Activated T-helper 2 cell treated with anti-CD3 and anti-CD28 coated beads, Interferon-gamma antibody, Interleukin-2, Interleukin-4, amounts not matched to agents 10 μg/mL and 5 μg/mL and 100 μg/mL, durations not matched to agents 14 hours and 24 hours and 36 hours (primary cell): ENCODE results near the gene SRMS. TPM values are rescaled to one million over a fixed set of nuclear protein-coding genes. Genes with fewer than 3 reads are reported as not detected.

ENCODE experiments used
- DNase-seq: peaks from one replicate; pipeline ENCODE4 v3.0.0; 2021; ENCODE audit warnings: low spot score
- H3K27ac Mint-ChIP-seq: one replicate; pipeline ENCODE4 v1.8.0; 2021; ENCODE audit warnings: mixed read lengths
- H3K27me3 Mint-ChIP-seq: one replicate; pipeline ENCODE4 v1.8.0; 2021; ENCODE audit warnings: low read depth, mixed read lengths
- H3K36me3 Mint-ChIP-seq: one replicate; pipeline ENCODE4 v1.8.0; 2021; ENCODE audit warnings: low read depth, mixed read lengths
- H3K4me1 Mint-ChIP-seq: one replicate; pipeline ENCODE4 v1.8.0; 2021; ENCODE audit warnings: low read depth, mixed read lengths
- H3K4me3 Mint-ChIP-seq: one replicate; pipeline ENCODE4 v1.8.0; 2021; ENCODE audit warnings: low read depth, mild to moderate bottlenecking, moderate library complexity, mixed read lengths
- H3K9me3 Mint-ChIP-seq: one replicate; pipeline ENCODE4 v1.8.0; 2021; ENCODE audit warnings: mixed read lengths
- intact Hi-C: fragments of 100-400 bp; cut with micrococcal nuclease; formaldehyde crosslinking; loops from one replicate; pipeline ENCODE4 v1.15.1; 2023
- total RNA-seq: library from RNA; stranded (reverse); gene quantifications from 2 replicates; pipeline ENCODE4 v1.2.3, GENCODE V29; 2022

Gene SRMS
- total RNA-seq, 1 donor from 2014 or later = not detected

DNA sequence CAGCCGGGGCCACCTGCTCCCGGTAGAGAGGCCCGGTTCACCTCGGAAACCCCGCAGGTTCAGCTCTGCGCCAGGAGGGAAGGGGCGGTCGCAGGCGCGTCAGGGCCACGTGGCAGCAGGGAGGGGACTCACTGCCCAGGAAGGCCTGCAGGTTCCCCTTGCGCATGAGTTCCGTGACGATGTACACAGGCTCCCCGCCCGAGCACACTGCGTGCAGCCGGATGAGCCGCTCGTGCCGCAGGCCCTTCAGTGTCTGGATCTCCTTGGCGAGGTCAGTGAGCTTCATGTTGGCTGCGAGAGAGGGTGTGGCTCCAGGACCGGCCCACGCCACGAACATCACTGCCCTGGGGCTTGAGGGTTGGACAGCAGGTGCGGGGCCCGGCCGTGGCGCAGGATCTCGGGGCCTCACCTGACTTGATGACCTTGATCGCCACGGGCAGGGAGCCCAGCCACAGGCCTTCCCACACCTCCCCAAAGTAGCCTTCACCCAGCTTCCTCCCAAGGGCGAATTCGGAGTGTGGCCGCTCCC lies 5.5 kb downstream of the SRMS start:
- no peaks in the 10 kb centered on the region for H3K36me3 Mint-ChIP-seq
- H3K27me3 Mint-ChIP-seq = peaks cover 4% of the 10 kb centered on the region
- intact Hi-C loops = no loop called here
- peaks cover 2% of the 10 kb centered on the region for H3K4me1 Mint-ChIP-seq
- no peak overlapping the region for H3K27ac Mint-ChIP-seq
- no peaks in the 10 kb centered on the region for H3K9me3 Mint-ChIP-seq
- no peak overlapping the region for H3K4me3 Mint-ChIP-seq
- no peak for DNase-seq

- peaks cover 4% of the 10 kb centered on the region for H3K27me3 Mint-ChIP-seq
- no peak for DNase-seq
- no peaks in the 10 kb centered on the region for H3K9me3 Mint-ChIP-seq
- H3K36me3 Mint-ChIP-seq = no peaks in the 10 kb centered on the region
- H3K27ac Mint-ChIP-seq = no peak overlapping the region
- intact Hi-C loops = no loop called here
- peaks cover 5% of the 10 kb centered on the region for H3K4me1 Mint-ChIP-seq
- H3K4me3 Mint-ChIP-seq = no peak overlapping the region
These were observed 6.2 kb downstream of the SRMS start for GRCh38 chr20:63541371-63541770.

GRCh38 chr20:63540417-63541186 lies 6.9 kb downstream of the SRMS start:
- Mint-ChIP-seq H3K4me3 (no peak overlapping the region), H3K36me3 (no peaks in the 10 kb centered on the region), H3K4me1 (peaks cover 5% of the 10 kb centered on the region), H3K27me3 (peaks cover 4% of the 10 kb centered on the region), H3K27ac (no peak overlapping the region), H3K9me3 (no peaks in the 10 kb centered on the region)
- no peak for DNase-seq
- intact Hi-C loops = no loop called here

- intact Hi-C loops = loop anchor here (2.0 to 5.0 kb wide), 4 partner anchors 98 to 418 kb away; partner anchors contain the start of genes TPD52L2 and UCKL1
- Mint-ChIP-seq H3K36me3 (no peaks in the 10 kb centered on the region), H3K27me3 (peaks cover 2% of the 10 kb centered on the region), H3K4me1 (peaks cover 5% of the 10 kb centered on the region), H3K9me3 (no peaks in the 10 kb centered on the region), H3K27ac (no peak overlapping the region), H3K4me3 (no peak overlapping the region)
- no peak for DNase-seq
These were observed 7.8 kb downstream of the SRMS start for GRCh38 chr20:63539441-63540370.

DNA sequence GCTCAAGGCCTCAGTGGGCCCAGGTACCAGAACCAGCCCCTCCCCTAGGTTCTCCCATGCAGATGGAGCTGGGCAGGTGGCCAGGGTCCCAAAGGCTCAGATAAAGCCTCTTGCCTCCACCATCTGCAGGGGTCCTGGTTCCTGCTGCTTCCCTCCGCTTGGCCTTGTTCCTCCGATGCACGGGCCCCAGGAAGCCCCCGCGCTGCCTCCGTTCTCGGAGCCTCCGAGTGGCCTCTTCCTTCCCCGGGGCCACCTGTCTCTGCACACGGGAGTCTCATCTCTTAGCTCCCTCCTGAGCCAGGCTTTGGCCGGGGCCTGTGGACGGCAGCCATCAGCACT lies 8.5 kb downstream of the SRMS start:
- Mint-ChIP-seq H3K4me1 (peaks cover 5% of the 10 kb centered on the region), H3K27ac (no peak overlapping the region), H3K27me3 (peaks cover 2% of the 10 kb centered on the region), H3K4me3 (no peak overlapping the region), H3K36me3 (no peaks in the 10 kb centered on the region), H3K9me3 (no peaks in the 10 kb centered on the region)
- DNase-seq = no peak
- intact Hi-C loops = loop anchor here (2.0 to 5.0 kb wide), 4 partner anchors 98 to 418 kb away; partner anchors contain the start of genes TPD52L2 and UCKL1

GRCh38 chr20:63538204-63539091 lies 9.1 kb downstream of the SRMS start:
- DNase-seq = no peak
- Mint-ChIP-seq H3K36me3 (no peaks in the 10 kb centered on the region), H3K4me1 (peaks cover 5% of the 10 kb centered on the region), H3K27me3 (no peaks in the 10 kb centered on the region), H3K9me3 (no peaks in the 10 kb centered on the region), H3K4me3 (no peak overlapping the region), H3K27ac (peak overlapping the region; percentile 87)
- intact Hi-C loops = loop anchor here (1.0 to 5.0 kb wide), 5 partner anchors 99 to 436 kb away; partner anchors contain the start of genes TPD52L2 and UCKL1

DNA sequence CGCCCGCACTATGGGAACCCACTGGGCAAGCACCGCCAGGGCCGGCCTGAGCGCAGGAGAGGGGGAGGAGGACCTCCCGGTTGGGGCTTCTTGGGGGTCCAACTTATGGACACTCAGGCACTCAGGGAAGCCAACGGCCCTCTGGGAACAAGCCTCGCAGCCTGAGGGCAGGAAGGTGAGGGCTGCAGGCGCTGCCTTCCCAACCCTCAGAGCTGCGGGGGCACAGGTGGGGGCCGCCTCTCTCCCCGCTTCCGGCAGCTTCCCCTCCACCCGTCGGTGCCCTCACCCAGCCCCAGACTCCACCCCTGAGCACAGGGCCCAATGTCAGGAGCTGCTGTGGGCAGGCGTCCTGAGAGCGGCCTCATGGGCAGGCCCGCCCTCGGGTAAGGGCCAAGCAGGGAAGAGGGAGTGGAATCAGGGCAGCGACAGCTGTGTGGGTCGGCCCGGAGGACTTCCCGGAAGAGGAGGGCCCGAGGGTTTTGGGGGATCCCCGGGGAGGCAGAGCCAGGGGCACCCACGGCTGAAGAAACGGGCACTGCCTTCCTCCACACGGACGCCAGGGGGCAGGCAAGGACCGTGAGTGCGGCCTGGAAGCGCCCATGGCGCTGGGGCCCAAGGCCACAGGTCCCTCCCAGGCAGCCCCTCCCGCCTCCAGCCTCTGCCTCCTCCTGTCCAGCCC lies 9.9 kb downstream of the SRMS start:
- H3K36me3 Mint-ChIP-seq = no peaks in the 10 kb centered on the region
- H3K27me3 Mint-ChIP-seq = no peaks in the 10 kb centered on the region
- peak; percentile 94 for DNase-seq
- H3K4me1 Mint-ChIP-seq = peaks cover 5% of the 10 kb centered on the region
- intact Hi-C loops = loop anchor here (1.0 to 5.0 kb wide), 7 partner anchors 17 to 443 kb away; partner anchors contain the start of genes PPDPF, PRPF6, TPD52L2 and UCKL1
- no peaks in the 10 kb centered on the region for H3K9me3 Mint-ChIP-seq
- peak overlapping the region; percentile 69 for H3K4me3 Mint-ChIP-seq
- H3K27ac Mint-ChIP-seq = peak overlapping the region; percentile 87

DNA sequence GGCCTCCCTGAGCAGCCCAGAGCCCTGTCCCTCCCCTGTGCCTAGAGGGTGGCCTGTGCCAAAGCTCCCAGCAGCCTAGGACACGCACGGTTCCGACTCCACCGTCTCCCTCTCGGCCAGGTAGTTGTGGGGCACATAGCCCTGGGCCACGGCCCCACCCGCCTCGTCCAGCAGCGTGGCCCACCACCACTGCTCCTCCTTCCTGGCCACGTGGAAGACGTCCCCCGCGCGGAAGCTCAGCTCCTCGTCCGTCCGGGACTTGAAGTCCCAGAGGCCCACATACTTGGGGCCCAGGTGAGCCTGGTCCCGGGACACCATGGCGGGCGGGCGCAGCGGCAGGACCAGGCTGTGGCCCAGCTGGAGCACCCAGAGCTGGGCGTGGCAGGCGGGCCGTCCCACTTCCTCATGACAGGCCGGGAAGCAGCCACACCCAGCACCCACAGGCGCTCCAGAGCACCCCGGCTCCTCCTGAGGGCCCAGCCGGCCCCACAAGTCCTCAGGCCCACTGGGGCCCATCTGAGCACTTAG lies 10.5 kb downstream of the SRMS start, which contains the start of gene PTK6:
TSS of gene PTK6 (minus strand) at position 380 of the 528 bp plus-strand sequence. CDS start at position 318, 62 bp downstream.
- H3K27me3 Mint-ChIP-seq = no peaks in the 10 kb centered on the region

GRCh38 chr20:63536241-63536977 lies 11.1 kb downstream of the SRMS start:
- H3K4me1 Mint-ChIP-seq = peaks cover 5% of the 10 kb centered on the region
- no peak overlapping the region for H3K4me3 Mint-ChIP-seq
- no peaks in the 10 kb centered on the region for H3K9me3 Mint-ChIP-seq
- no peak for DNase-seq
- H3K27me3 Mint-ChIP-seq = no peaks in the 10 kb centered on the region
- H3K27ac Mint-ChIP-seq = no peak overlapping the region
- no peaks in the 10 kb centered on the region for H3K36me3 Mint-ChIP-seq
- intact Hi-C loops = loop anchor here (2.0 to 5.0 kb wide), 3 partner anchors 101 to 444 kb away; partner anchors contain the start of genes PRPF6 and UCKL1

More for the DNA sequence above, 10.5 kb downstream of the SRMS start, which contains the start of gene PTK6:
- H3K27ac Mint-ChIP-seq = peak within 1 kb of the TSS; percentile 87
- peak; percentile 37 for DNase-seq
- no peaks in the 10 kb centered on the region for H3K9me3 Mint-ChIP-seq
- H3K4me3 Mint-ChIP-seq = peak within 1 kb of the TSS; percentile 69
- H3K4me1 Mint-ChIP-seq = peaks cover 5% of the 10 kb centered on the region
- no peaks in the 10 kb centered on the region for H3K36me3 Mint-ChIP-seq
- intact Hi-C loops = loop anchor here (1.0 to 5.0 kb wide), 4 partner anchors 17 to 444 kb away; partner anchors contain the start of genes PPDPF, PRPF6 and UCKL1

- Mint-ChIP-seq H3K27ac (no peak overlapping the region), H3K36me3 (no peaks in the 10 kb centered on the region), H3K9me3 (no peaks in the 10 kb centered on the region), H3K4me1 (peaks cover 5% of the 10 kb centered on the region), H3K27me3 (no peaks in the 10 kb centered on the region), H3K4me3 (no peak overlapping the region)
- DNase-seq = no peak
- intact Hi-C loops = loop anchor here (5.0 kb wide), 2 partner anchors 102 to 422 kb away; partner anchors contain the start of gene UCKL1
These were observed 12.5 kb downstream of the SRMS start for GRCh38 chr20:63534831-63535651.
